Transverse colon (tissue), 4 donors: ENCODE data around the gene SMARCD2. TPM values are rescaled to one million over a fixed set of nuclear protein-coding genes. Genes with fewer than 3 reads are reported as not detected.

Experiments used
- DNase-seq: peaks from one replicate; pipeline ENCODE4 v3.0.0-alpha.2; 2019
- H3K27ac ChIP-seq, 4 donors: fragments of 200-600 bp; sonication (generic); 2 replicates each; pipeline ENCODE4 v1.5.1; 2016 to 2018; ENCODE audit warnings: inconsistent platforms in 4 of 4
- H3K27me3 ChIP-seq: fragments of 200-600 bp; sonication (generic); 2 replicates; pipeline ENCODE4 v1.5.1; 2017; ENCODE audit warnings: inconsistent platforms
- H3K36me3 ChIP-seq, 4 donors: fragments of 200-600 bp; sonication (generic); 2 replicates each; pipeline ENCODE4 v1.5.1; 2017 to 2019; ENCODE audit warnings: inconsistent platforms in 4 of 4
- H3K4me1 ChIP-seq, 4 donors: fragments of 200-600 bp; sonication (generic); 2 replicates each; pipeline ENCODE4 v1.5.1; 2017 to 2020; ENCODE audit warnings: inconsistent platforms in 4 of 4
- H3K4me3 ChIP-seq, 4 donors: fragments of 200-600 bp; sonication (generic); 1 replicate in 1 of 4; 2 replicates in 3 of 4; pipeline versions ENCODE4 v1.5.1 to v1.6.1; 2017 to 2019; ENCODE audit warnings: inconsistent platforms in 4 of 4
- H3K9me3 ChIP-seq, 2 donors: fragments of 200-600 bp; sonication (generic); 2 replicates each; pipeline ENCODE4 v1.5.1; 2017 to 2019; ENCODE audit warnings: inconsistent platforms in 2 of 2
- EP300 ChIP-seq: sonication (generic); formaldehyde crosslinking; IDR thresholded peaks from one replicate; pipeline ENCODE4 v1.6.1; 2017; ENCODE audit warnings: antibody characterized with exemption, low read depth
- POLR2A ChIP-seq: fragments of 450-650 bp; IDR thresholded peaks from one replicate; pipeline ENCODE4 v1.6.1; 2016; ENCODE audit warnings: antibody characterized with exemption, mild to moderate bottlenecking, moderate library complexity
- POLR2AphosphoS5 ChIP-seq, 3 donors: sonication (generic); formaldehyde crosslinking; IDR thresholded peaks; one replicate each; pipeline ENCODE4 v1.6.1; 2016; ENCODE audit warnings: antibody characterized with exemption in 3 of 3
- WGBS, 2 donors: methylation state at CpG; one replicate each; pipeline ENCODE4 v1.1.5; 2018; ENCODE audit warnings: low coverage in 1 of 2; 5-methylcytosine and 5-hydroxymethylcytosine counted together
- in situ Hi-C, 4 donors: fragments of 200-750 bp; cut with MboI; loops; one replicate each; pipeline versions ENCODE4 v1.15.0 to v1.15.1; 2017; ENCODE audit warnings: low sequenced_read_pairs in 3 of 4, low pct_ligation_motif_present in 1 of 4, low pct_unique_long_range_greater_than_20kb in 1 of 4
- intact Hi-C: fragments of 100-400 bp; cut with DNase I; formaldehyde crosslinking; loops from one replicate; pipeline ENCODE4 v1.15.1; 2023; ENCODE audit warnings: low total_unique reads
- total RNA-seq, 4 donors: library from RNA; depleted of rRNA; stranded (reverse); fragments of >200 nt; gene quantifications; one replicate each; pipeline ENCODE4 v1.1.0, GENCODE V29; 2016
- TF ChIP-seq, protein P1 (sequence below), 5 experiments: fragments of 200-600 bp in 3 of 5; fragments of 450-650 bp in 2 of 5; sonication (generic) in 3 of 5; IDR thresholded peaks; 1 replicate in 2 of 5; 2 replicates in 3 of 5; pipeline ENCODE4 v1.5.1; 2016 to 2017; ENCODE audit warnings: antibody characterized with exemption in 5 of 5, inconsistent platforms in 3 of 5, mild to moderate bottlenecking in 2 of 5, moderate library complexity in 1 of 5

The SMARCD2 gene
- total RNA-seq, 4 donors from 2014 or later, result 99.0 to 130 (median 109) TPM

DNA sequence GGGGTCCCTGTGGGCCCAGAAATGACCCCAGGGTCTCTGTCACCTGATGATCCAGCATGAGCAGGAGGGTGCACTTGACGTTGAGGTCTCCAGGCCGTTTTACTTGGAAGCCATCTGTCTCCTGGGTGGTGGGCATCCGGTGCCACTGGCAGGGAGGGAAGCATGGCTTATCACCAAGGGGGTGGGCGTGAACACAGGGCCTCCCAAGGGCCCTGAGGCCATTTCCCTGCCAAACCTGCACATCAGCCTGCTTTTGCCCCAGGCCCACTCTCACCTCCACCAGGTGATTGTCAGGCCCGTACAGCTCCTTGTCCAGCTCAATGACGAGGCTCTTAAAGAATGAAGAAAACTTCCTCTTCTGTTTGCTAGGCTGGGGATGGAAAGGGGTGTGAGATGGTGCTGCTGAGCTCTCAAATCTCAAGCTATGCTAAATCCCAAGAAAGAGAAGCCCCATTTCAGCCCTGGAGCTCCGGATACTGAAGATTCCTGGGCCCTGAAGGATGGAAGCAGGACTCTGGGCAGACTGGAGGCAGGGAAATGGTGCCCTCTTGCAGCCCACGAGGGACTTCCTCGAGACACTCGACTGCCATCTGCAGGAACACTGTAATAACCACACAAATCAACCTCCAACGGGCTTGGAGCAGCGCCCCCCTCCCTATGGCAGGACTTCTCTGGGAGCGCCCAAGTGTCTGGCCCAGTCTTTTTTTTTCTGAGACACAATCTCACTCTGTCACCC is 7.9 kb downstream of the SMARCD2 start:
- TF ChIP-seq POLR2AphosphoS5 (IDR thresholded peaks at IDR 0.05) (no peak), POLR2A (no peak), EP300 (no peak)
- TF ChIP-seq, protein P1, sequence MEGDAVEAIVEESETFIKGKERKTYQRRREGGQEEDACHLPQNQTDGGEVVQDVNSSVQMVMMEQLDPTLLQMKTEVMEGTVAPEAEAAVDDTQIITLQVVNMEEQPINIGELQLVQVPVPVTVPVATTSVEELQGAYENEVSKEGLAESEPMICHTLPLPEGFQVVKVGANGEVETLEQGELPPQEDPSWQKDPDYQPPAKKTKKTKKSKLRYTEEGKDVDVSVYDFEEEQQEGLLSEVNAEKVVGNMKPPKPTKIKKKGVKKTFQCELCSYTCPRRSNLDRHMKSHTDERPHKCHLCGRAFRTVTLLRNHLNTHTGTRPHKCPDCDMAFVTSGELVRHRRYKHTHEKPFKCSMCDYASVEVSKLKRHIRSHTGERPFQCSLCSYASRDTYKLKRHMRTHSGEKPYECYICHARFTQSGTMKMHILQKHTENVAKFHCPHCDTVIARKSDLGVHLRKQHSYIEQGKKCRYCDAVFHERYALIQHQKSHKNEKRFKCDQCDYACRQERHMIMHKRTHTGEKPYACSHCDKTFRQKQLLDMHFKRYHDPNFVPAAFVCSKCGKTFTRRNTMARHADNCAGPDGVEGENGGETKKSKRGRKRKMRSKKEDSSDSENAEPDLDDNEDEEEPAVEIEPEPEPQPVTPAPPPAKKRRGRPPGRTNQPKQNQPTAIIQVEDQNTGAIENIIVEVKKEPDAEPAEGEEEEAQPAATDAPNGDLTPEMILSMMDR (IDR thresholded peaks at IDR 0.05), result peak in 4 of 5 experiments; percentile 42 to 56 (median 50)
- in situ Hi-C loops, result no loop called here
- no peaks in the 10 kb centered on the region for H3K27me3 ChIP-seq
- no peak overlapping the region for H3K4me3 ChIP-seq
- 31% methylated on average over 13 of the region's 13 CpGs; no CpG with 5 or more reads in 1 of the 2 donors for WGBS, 2 donors
- peak overlapping the region in 2 of 4 donors; percentile 1 to 28 for H3K27ac ChIP-seq
- H3K36me3 ChIP-seq, result peaks cover 0 to 57% (median 26%) of the 10 kb centered on the region in 4 donors
- H3K9me3 ChIP-seq, result no peaks in the 10 kb centered on the region
- DNase-seq, result no peak
- intact Hi-C loops, result no loop called here
- H3K4me1 ChIP-seq, result peaks cover 10 to 41% (median 28%) of the 10 kb centered on the region in 4 donors

DNA sequence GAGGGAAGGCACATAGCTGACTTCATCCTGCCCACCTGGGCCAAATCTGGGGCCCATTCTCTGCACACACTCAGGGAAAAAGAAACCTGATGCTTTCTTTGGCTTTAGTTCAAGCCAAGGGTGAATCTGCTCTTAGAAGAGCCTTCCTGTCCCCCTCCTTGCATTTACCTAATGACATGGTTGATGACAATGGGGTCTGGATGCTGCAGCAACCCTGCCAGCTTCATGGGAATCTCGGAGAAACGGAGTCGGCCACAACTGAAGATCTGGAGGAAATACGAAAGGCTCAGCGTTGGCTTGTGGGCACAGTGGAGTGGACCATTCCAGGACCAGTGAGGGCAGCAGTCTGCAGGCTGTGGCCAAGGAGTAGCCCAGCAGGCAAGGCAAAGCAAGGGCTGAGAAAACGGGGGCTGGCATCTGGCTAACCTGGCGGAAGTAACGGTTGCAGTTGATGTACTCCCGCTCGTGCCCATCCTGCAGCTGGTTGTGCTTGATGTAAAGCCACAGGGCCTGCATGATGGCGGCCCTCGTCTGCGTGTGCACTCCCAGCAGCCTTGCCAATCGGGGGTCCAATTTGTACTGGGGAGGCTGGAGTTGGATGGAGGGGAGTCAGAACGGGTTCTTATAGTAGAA is 8.6 kb downstream of the SMARCD2 start:
- WGBS, 2 donors, result 76 to 89% methylated on average over 5 to 15 of the region's 15 CpGs
- Histone ChIP-seq H3K27me3 (no peaks in the 10 kb centered on the region), H3K27ac (no peak overlapping the region), H3K9me3 (no peaks in the 10 kb centered on the region), H3K4me1 (peaks cover 8 to 41% (median 23%) of the 10 kb centered on the region in 4 donors), H3K36me3 (peaks cover 0 to 62% (median 29%) of the 10 kb centered on the region in 4 donors), H3K4me3 (no peak overlapping the region)
- in situ Hi-C loops, result no loop called here
- TF ChIP-seq, protein P1 (IDR thresholded peaks at IDR 0.05), result no peak
- TF ChIP-seq POLR2AphosphoS5 (IDR thresholded peaks at IDR 0.05) (no peak), EP300 (no peak), POLR2A (no peak)
- intact Hi-C loops, result no loop called here
- no peak for DNase-seq

DNA sequence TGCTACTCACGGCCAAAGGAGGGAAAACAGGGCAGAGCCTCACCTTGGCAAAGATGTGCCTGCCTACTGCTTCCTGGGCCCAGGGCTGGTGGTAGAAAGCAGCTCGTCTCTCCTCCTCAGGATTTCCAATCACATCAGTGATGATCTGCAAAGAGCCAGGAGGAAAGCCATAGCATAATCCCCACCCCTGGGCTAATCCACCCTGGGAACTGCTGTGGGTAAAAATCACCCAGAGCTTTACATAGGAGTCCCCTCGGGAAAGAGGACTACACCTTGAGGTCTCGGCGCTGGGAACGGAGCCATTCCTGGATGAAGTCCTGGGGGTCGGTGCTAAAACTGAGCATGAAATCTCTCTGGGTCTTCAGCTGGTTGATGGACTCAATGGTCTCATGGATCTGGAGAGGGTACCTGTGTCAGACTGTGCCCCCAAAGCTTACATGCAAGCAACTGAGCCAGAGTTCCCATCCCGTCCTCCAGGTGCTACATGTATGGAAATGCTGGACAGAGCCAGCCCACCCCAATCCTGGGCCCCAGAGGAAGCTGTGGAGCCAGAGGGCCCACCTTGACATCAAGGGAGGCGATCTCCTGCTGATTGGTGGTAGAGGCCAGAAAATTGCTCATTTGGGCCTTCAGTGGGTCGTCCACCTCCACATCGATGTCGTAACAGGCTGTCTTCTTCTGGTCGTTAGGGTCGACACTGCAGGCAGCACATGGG is 9.3 kb downstream of the SMARCD2 start:
- H3K27me3 ChIP-seq, result no peaks in the 10 kb centered on the region
- intact Hi-C loops (no loop called here), in situ Hi-C loops (no loop called here)
- peaks cover 13 to 41% (median 22%) of the 10 kb centered on the region in 4 donors for H3K4me1 ChIP-seq
- WGBS, 2 donors, result 84 to 88% methylated on average over 3 to 14 of the region's 14 CpGs
- no peak for TF ChIP-seq POLR2A
- no peak for DNase-seq
- no peak overlapping the region for H3K4me3 ChIP-seq
- peaks cover 0 to 62% (median 29%) of the 10 kb centered on the region in 4 donors for H3K36me3 ChIP-seq
- H3K27ac ChIP-seq, result no peak overlapping the region
- H3K9me3 ChIP-seq, result no peaks in the 10 kb centered on the region

DNA sequence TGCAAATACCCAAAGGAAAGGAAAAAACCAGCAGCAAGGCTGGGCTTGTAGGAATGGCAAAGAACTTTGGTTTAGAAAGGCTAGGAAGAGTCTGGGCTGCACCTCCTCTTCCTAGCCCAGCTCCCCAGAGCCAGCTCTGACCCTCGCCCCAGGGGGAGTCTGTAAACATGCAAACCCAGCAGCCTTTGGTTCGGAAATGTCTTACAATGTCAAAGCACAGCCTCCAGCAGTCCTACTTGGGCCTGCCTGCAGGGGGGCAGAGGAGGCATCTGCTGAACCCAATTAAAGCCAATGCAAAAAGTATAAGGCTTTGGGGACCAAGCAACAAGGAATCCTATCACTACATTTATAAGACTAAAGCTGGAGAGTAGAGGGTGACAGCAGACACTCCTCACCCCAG is 10.0 kb downstream of the SMARCD2 start:
- peaks cover 0 to 62% (median 29%) of the 10 kb centered on the region in 4 donors for H3K36me3 ChIP-seq
- in situ Hi-C loops (no loop called here), intact Hi-C loops (no loop called here)
- DNase-seq, result no peak
- no peaks in the 10 kb centered on the region for H3K27me3 ChIP-seq
- H3K27ac ChIP-seq, result no peak overlapping the region
- H3K9me3 ChIP-seq, result no peaks in the 10 kb centered on the region
- H3K4me1 ChIP-seq, result peaks cover 8 to 37% (median 20%) of the 10 kb centered on the region in 4 donors
- 76% methylated on average over 2 of the region's 2 CpGs; no CpG with 5 or more reads in 1 of the 2 donors for WGBS, 2 donors
- H3K4me3 ChIP-seq, result no peak overlapping the region
- TF ChIP-seq POLR2AphosphoS5 (IDR thresholded peaks at IDR 0.05) (no peak), EP300 (no peak), POLR2A (no peak)
- TF ChIP-seq, protein P1 (IDR thresholded peaks at IDR 0.05), result no peak
